ENCODE results near the gene CACNA1S.

Gene CACNA1S

DNA sequence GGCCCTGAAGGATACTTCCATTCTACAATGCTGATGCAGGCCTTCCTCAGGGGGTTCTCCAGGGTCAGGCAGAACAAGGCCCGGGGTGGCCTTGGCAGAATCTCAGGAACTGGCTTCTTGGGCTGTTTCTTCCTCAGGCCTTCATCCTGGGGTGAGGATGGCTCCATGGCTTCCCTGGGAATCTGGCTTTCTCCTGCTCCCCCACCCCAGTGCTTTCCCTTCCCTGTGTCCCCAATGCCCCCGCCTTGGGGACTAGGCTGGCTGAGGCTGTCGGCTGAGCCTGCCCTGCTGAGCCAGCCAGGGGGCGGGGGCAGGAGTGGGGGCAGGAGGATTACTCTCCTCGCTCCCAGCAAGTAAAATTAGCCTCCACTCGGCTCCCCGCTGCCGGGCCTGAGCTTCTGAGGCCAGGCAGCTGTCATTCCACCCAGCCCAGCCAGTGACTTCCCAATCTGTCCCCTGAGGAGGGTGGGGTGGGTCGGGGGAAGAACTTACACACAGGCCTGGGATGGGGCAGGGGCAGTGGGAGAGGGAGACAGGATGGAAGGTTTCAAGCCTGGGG is at the start of gene CACNA1S:
TSS of gene CACNA1S (minus strand) at position 254 of the 559 bp plus-strand sequence. CDS start at position 167, 87 bp downstream.
- no peak for DNase-seq (ENCODE audit: low read depth)

DNA sequence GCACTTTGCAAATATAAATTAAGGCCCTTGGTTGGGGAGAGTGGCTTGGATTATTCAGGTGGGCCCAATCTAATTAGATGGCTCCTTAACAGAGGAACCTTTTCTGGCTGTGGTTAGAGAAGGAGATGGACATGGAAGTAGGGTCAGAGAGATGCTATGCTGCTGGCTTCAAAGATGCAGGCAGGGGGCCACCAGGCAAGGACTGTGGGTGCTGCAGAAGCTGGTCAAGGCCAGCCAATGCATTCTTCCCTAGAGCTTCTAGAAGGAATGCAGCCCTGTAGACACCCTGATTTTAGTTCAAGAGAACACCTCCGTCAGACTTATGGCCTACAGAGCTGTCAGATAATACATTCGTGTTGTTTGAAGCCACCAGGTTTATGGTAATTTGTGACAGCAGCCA is 45.7 kb upstream of the CACNA1S start:
- DNase-seq (ENCODE audit: low read depth): no peak

DNA sequence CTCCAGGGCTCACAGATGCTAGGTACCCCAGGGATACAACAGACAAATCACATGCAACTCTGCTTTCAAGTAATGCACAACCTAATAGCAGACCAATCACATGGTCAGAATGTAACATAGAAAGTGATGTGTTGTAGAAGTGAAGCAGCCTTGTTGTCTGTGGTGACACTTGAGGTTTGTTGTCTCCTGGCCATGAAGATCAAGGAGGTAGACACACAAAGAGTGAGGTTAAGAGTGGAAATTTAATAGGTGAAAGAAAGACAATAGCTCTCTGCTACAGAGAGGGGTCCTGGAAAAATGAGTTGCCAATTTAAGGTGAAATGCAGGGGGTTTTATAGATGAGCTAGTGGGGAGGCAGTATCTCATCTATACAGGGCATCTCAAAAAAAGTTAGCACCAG is 44.6 kb upstream of the CACNA1S start:
- DNase-seq (ENCODE audit: low read depth): no peak

DNA sequence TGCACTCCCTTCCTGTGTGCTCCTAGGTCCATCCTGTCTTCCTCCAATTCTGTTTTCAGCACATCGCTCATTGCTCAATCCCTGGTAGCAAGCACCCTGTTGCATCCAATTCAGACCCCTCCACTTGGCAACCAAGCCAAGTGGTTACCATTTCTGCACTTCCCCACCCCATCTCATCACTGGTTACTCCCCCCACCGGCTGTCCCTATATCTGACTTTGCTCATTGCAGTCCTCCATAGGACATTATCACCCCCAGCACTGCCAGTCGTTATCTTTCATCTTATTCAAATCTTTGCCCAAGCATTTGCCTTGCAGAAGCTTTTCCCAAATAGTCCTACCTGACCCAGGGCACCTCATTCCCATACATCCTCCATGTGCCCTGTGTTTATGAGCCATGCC is 44.1 kb upstream of the CACNA1S start:
- DNase-seq (ENCODE audit: low read depth): no peak

DNA sequence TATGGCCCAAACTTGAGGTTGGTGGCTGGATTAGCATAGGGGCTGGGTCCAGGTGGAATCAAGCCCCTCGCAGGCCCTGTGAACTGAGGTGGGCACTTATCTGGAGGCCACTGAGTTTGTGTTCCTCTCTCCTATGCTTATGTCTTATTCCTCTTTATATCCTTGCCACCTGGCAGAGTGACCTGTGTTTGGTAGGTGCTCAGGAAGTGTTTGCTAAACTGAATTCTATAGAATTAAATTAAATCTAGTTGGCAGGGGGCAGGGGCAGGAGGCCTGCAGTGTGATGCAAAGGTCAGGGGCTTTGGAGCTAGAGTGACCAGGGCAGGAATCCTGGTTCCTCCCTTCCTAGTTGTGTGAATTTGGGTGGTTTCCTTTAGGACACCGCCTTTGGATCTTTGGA is 43.1 kb upstream of the CACNA1S start:
- no peak for DNase-seq (ENCODE audit: low read depth)

DNA sequence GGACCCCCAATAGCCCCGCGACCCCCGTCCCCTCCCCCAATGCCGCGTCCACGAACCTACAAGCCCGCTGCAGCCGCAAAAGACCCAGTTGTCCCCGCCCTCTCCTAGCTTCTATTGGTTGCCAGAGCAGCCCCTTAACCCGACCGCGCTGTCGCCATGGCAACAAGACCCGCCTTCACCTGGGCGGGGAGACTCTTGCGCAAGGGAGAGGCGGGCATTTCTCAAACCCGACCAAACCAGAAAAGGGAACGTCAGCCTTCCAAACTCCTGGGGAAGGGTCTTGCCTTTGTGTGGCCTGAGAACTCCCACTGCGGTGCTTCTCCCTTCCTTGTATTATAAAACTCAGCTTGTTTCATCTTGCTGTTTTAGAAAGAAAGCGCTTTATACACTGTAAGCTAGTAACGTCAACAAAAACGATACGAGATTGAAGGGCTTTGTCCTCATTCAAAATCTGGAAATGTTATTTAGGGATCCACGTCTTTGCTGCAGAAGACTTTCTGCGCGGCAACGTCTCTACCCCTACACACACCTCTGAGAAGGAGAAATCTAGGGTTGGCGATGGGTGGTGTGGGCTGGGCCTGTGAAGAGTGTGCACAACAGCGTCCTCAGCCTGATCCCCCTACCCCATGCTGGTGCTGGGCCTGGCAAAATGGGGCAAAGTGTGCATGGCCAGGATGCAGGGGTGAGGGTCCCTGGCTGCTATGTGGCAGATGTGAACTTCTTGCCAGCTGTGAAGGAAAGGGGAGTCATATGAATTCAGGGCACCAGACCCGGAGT is 42.4 kb upstream of the CACNA1S start, which contains the start of gene TMEM9:
TSS of gene TMEM9 (minus strand) at position 86 of the 777 bp plus-strand sequence. CDS start 551 bp downstream, outside the sequence.
- DNase-seq (ENCODE audit: low read depth): peak; percentile 87

DNA sequence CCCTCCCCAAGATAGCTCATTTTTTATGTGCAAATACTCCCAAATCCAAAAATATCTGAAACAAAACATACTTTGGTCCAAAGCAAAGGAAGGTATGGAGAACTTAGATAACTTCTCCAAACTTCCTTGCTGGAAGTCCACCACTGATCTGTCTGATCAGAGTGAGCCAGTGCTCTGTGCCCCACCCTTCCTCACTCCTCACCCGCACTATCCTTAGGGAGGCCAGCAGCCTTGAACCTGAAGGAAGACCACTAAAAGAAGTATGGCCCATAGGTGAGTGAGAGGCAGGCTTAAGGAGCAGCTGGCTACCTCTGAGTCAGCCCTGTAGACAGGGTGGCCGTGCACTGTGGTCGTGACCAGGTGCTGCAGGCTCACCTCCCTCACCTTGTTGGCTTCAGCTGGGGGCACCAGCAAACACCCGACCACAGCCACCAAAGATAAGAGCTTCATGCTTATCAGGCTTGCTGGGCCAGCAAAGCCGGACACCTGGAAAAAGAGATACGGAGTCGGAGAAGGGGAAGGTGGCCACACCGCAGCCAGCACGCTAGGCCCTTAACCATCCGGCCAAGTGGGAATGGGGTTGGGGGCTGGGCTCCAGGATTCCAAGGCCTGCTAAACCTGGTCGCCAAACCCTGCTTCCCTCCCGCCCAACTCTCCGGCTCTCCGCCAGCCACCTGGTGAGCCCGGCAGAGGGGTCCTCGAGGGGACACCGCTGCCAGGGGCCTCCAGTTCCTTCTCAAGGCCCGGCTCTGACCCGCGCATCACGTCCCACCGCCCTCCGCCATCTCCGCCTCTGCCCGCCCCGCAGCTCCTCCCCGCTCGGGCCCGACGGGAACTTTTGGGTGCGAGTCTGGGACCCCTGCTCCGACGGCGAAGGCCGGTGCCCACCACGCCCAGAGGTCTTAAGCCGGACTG is 41.5 kb upstream of the CACNA1S start:
- peak; percentile 20 for DNase-seq (ENCODE audit: low read depth)

DNA sequence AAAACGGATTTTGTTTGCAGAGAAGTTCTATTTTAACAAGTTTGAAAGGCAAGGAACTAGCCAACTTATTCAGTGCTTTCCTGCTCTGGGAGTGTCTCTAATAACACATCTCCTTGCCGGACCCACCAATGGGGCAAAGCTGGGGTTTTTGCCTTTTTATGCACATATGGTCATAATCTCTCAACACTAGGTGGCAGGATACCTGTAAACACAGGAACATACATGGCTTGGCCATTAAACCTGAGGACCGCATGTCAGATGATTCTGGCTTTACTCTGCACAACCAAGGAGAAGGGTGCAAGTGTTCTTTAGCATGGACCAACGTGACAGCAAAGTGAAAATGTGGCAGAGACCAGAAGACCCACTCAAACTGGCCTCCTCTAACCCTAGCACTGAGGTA is 37.2 kb upstream of the CACNA1S start:
- peak; percentile 50 for DNase-seq (ENCODE audit: low read depth)

DNA sequence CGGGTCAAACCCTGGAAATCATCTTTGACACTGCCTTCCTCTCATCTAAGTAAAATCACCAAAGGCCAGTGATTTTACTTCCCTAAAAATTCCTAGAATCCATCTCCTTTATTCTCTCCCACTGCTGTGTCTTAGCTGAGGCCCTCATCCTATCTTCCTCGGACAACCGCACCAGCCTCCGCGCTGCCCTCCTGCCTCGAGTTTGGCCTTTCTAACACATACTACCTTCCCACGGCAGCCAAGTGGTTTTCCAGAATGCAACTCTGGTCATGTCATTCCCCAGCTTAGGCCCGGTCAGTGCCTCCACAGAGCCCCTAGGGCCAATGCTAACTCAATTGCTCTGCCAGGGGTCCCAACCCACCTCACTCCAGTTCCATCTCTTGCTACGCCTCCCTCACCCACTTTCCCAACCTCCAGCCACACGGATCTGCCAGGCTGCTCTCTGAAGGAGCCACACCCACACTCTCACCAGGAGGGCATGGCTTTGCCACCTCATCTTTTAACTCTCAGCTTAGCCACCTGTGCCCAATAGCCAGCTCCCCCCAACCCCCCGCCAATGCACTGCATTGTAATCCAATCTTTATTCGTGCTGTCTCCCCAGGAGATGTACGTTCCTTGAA is 35.3 kb upstream of the CACNA1S start:
- no peak for DNase-seq (ENCODE audit: low read depth)

DNA sequence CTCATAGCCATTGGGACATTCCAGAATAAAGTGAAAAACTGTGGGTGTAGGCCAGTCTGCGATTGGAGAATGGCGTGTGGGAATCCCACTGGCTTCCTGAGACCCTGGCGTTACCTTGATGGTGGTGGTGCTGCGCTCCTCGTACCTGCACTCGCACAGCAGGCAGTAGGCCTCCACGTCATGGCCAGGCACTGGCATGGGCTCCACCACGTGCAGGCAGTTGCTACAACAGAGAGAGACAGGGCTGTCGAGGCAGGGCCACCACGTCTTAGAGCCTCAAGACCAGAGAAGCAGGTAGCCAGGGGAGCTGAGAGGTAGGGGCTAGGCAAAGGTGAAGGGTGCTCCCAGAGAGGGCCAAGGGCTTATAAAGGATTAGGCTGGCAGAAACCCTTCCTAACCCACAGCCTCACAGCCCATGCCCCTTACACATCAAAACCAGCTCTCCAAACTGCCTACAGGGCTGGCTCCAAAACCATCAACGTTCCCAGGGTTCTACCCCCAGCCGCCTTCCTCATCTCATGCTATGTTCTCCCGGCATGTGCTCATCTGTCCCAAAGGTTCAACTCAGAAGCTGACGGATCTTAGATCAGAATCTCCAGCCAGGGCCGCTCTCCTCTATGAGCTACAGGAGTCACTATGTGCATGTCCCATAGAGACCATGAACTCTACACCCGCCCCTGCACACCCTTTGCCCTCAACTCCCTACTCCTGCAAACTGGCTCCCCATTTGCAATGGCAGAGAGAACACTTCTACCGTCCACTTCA is 34.6 kb upstream of the CACNA1S start:
- DNase-seq (ENCODE audit: low read depth): no peak

DNA sequence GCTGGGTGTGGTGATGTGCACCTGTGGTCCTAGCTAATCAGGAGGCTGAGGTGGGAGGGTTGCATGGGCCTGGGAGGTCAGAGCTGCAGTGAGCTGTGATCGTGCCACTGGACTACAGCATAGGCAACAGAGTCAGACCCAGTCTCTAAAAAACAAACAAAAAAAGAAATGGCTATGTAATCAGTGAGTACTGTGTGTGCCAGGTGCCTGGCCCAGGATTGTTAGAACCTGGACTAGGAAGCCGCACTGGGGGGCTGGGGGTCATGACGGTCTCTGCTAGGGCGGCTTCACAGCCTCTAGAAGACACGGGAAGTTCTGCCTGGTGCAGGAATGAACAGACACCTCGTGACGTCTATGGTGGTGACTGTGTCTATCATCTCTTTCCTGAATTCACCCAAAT is 33.6 kb upstream of the CACNA1S start:
- DNase-seq (ENCODE audit: low read depth): no peak

DNA sequence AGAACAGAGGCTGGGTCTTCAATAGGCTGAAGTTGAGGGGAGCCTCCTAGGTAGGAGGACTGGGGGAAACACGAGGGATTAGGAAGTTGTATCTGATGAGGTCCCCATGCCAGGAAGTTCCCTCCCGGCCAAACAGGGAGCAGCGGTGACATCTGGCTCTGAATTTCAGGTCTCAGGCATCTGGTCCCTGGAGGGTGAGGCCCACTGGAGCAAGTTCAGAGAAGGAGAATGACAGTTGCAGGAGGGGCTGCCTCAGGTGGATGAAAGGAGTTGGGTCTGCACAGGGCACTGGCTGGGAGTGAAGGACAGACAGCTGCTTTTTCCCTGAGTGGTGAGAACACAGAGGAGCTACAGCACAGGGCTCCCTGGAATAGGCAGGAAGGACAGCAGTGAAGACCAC is 32.9 kb upstream of the CACNA1S start:
- no peak for DNase-seq (ENCODE audit: low read depth)

DNA sequence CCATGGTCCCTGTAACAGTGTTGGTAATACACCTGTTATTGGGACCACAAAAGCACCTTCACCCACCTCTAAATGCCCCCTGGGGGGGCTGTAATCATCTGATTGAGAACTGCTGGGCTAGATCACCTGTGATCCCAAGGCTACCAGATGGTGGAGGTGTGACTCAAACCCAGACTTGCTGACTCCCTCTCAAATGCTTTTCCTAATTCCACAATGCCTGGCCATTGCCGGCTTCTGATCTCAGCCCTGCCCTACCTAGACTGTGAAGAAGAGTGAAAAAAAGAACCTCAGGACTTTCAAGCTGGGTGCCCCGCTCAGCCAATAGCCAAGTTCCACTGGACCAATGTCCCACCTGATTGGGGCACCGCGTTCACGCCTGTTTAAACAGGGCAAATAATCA is 32.5 kb upstream of the CACNA1S start:
- DNase-seq (ENCODE audit: low read depth): no peak

DNA sequence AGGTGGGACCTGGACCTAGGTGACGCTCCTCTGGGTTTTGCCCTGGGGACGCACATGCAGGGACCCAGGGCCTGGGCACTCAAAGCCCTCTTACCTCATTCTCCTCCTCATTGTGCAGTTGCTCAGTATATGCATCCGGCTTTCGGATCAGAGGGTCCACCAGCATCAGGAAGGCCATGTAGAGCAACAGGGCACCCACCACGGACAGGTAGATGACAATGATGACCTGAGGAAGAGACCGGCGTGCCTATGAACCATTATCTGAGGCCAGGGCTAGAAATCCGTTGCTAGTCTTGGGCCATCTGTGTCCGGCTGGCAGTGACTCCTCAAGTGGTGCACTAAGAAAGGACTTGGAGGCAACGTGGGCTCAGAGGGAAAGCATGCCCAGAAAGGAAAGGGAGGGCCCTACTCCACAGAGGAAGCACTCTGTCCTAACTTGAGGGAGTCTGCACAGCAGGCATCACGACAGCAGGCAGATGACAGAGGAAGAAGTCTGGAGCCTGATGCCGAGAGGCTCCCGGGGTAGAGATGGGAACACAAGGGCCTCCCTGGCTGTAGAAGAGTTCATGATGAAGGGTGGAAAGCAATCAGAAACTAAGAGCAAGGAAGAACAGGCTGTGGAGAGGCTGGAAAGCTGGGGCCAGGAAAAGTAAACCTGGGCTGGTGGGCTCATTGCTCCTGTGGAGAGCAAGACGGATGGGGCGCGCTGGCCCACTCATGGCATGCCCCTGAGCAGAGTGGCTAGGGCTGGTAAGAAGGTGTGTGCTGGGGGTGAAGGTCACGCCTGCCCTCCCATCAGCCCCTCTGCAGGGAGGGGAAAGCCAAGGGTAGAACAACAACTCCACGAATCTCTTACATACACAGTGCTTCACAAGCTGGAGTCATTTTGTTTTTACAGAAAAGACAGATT is 31.8 kb upstream of the CACNA1S start:
- DNase-seq (ENCODE audit: low read depth): no peak

DNA sequence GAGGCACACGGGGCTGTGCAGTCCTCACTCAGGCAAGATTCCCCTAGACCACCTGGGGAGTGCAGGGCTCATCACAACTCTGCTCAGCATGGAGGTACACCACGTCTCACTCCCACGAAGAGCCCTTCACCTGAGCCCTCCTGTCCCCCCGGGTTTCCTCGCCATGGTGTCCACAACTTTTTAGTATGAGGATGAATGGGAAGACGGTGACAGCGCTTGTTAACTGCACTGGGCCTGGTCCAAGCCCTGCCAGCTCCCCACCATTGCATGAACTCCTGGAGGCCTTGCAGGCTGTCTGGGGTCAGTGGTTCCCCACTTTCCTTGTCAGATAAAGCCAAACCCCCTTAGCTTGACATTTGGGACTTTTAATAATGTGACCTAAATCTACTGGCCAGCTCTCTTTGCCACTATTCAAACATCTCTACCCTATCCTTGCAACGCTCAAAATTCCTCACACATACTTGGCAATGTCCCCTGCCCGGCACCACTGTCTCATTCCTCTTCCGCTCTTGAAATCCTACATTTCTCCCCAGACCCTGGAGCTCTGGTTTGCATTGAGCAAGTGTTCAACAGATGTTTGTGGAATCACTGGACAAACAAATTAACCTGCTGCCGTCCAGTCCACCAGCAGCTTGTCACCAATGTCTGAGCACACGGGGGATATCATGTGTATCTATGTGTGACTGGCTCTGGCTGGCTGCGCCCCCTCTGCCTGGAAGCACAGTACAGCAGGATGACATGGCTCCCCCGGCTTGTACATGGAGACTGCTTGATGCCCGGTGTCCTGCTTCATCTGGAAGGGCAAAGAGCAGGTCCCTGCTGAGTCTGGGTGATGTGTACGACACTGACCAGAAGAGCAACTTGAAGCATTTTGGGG is 30.9 kb upstream of the CACNA1S start:
- no peak for DNase-seq (ENCODE audit: low read depth)

DNA sequence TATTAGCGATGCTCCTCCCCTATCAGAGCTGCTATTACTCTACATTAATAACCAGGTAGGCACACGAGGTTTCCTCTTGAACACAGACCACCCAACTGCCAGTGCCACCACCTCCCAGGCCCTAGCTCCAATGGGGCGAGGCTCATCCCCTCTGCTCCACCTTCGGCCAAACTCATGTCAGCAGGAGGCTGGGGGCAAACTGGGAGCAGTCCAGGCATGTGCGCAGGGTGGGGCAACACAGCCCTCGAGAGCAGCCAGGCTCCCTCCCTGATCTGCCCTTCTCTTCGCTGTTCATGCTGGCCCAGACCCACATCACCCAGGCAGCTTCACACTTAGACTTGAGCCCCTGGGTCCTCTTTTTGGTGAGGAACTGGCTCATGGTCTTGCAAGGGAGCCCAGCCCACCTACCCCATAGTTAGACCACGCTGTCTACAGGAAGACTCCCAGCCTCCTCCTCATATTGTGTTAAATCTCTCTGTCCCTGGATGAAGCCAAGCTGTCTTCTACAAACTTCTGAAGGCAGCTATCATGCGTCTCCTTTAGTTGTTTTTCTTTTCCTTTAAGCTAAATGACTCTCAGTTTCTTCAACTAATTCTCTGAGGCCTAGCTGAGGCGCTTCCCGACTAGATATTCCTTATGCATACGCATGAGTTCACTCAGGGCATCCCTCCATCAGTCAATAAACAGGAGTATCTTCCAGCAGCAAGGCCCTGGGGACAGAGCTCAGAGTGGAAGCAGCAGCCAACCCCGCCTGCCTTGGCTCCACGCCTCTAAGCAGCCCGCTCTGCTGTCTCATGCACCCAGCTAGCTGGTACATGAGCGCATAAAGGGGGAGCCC is 30.0 kb upstream of the CACNA1S start:
- DNase-seq (ENCODE audit: low read depth): no peak

DNA sequence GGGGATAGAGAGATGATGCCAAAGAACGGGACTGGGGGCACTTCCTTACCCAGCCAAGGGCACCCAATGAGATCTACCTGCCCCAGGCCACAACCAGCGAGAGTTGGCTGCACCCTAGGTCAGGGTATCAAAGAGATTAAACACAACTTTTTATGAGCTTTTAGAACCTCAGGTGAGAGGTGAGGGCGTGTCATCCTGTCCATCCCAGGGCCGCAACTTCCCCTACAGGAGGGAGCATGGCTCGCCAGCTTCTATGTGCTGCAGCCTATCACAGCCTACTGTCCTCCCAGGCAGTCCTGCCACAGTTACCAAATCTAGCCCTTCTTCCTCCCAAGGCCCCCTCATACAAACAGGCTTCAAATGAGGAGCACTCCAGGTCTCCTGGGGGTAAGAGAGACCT is 29.2 kb upstream of the CACNA1S start:
- no peak for DNase-seq (ENCODE audit: low read depth)

DNA sequence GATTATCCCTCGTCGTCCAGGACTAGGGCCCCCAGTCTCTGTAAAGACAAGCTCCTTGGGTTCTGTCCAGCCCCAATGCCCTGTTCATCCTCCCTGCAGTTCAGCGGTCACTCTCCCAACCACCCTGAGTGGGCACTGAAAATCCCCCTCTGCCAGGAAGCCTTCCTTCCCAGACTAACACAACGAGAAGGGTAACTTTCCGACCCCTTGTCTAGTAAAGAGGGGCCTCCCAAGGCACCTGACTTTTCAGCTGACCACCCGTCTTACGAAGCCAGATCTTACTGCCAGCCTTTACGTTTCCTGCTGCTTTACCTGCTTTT is 28.7 kb upstream of the CACNA1S start:
- DNase-seq (ENCODE audit: low read depth): no peak
